GM18502 (cell line): ENCODE results near the gene YPEL3.

Experiments used
- ATAC-seq: cut with Tn5 transposase; IDR thresholded peaks from one replicate; pipeline ENCODE4 v1.9.1; 2021; ENCODE audit warnings: mild to moderate bottlenecking; ENCODE audit not compliant: unreplicated experiment, poor library complexity

Gene YPEL3

GRCh38 chr16:30091474-30092372 lies 4.3 kb downstream of the YPEL3 start, which contains the start of gene TBX6:
TSS of gene TBX6 (minus strand) at chr16:30091924. CDS start at chr16:30091193, 731 bp downstream.
- ATAC-seq: peak; percentile 71

- no peak for ATAC-seq
Measured at GRCh38 chr16:30090610-30091331, 5.2 kb downstream of the YPEL3 start.

- ATAC-seq: no peak
Measured at GRCh38 chr16:30088832-30089624, 7.0 kb downstream of the YPEL3 start.

- ATAC-seq: no peak
Measured at GRCh38 chr16:30088237-30088831, 7.7 kb downstream of the YPEL3 start.

GRCh38 chr16:30087181-30087898 lies 8.7 kb downstream of the YPEL3 start:
- ATAC-seq: no peak

GRCh38 chr16:30086291-30087140 lies 9.5 kb downstream of the YPEL3 start:
- ATAC-seq: no peak

- no peak for ATAC-seq
Measured at GRCh38 chr16:30085820-30086219, 10.2 kb downstream of the YPEL3 start.

- no peak for ATAC-seq
Measured at GRCh38 chr16:30085247-30085646, 10.8 kb downstream of the YPEL3 start.

- no peak for ATAC-seq
Measured at GRCh38 chr16:30084816-30085159, 11.2 kb downstream of the YPEL3 start.

GRCh38 chr16:30084096-30084815 lies 11.8 kb downstream of the YPEL3 start:
- no peak for ATAC-seq

- no peak for ATAC-seq
Measured at GRCh38 chr16:30083216-30084055, 12.6 kb downstream of the YPEL3 start.

- ATAC-seq: no peak
Measured at GRCh38 chr16:30082545-30083090, 13.4 kb downstream of the YPEL3 start.

- ATAC-seq: no peak
Measured at GRCh38 chr16:30079480-30079879, 16.5 kb downstream of the YPEL3 start.

- no peak for ATAC-seq
Measured at GRCh38 chr16:30078744-30079143, 17.3 kb downstream of the YPEL3 start.

GRCh38 chr16:30077656-30078055 lies 18.4 kb downstream of the YPEL3 start:
- no peak for ATAC-seq

GRCh38 chr16:30076276-30076791 lies 19.7 kb downstream of the YPEL3 start:
- peak; percentile 25 for ATAC-seq
